Neuronal stem cell (in vitro differentiated cells): ENCODE measurements around the gene ATP9B.

Experiments
- DNase-seq: peaks from one replicate; pipeline ENCODE4 v3.0.0-alpha.2; 2013; ENCODE audit warnings: low spot score
- H2AFZ ChIP-seq: one replicate; pipeline ENCODE4 v1.6.1; 2013; ENCODE audit warnings: mild to moderate bottlenecking, low read length, inconsistent platforms
- H2AK5ac ChIP-seq: 2 replicates; pipeline ENCODE4 v1.6.1; 2013; ENCODE audit warnings: low read depth, mild to moderate bottlenecking, inconsistent platforms, low read length, moderate library complexity, mixed read lengths
- H2BK120ac ChIP-seq: 2 replicates; pipeline ENCODE4 v1.6.1; 2013; ENCODE audit warnings: low read depth, mild to moderate bottlenecking, inconsistent platforms, low read length, moderate library complexity, mixed read lengths
- H2BK12ac ChIP-seq: one replicate; pipeline ENCODE4 v1.6.1; 2013; ENCODE audit warnings: low read length, inconsistent platforms
- H2BK15ac ChIP-seq: 2 replicates; pipeline ENCODE4 v1.6.1; 2013; ENCODE audit warnings: mild to moderate bottlenecking, low read length, inconsistent platforms, mixed read lengths
- H2BK5ac ChIP-seq: one replicate; pipeline ENCODE4 v1.6.1; 2013; ENCODE audit warnings: inconsistent platforms, mild to moderate bottlenecking, low read length, moderate library complexity
- H3K14ac ChIP-seq: one replicate; pipeline ENCODE4 v1.6.1; 2013; ENCODE audit warnings: low read length, inconsistent platforms
- H3K18ac ChIP-seq: 2 replicates; pipeline ENCODE4 v1.6.1; 2013; ENCODE audit warnings: low read length, inconsistent platforms
- H3K23ac ChIP-seq: 2 replicates; pipeline ENCODE4 v1.6.1; 2013; ENCODE audit warnings: low read depth, mild to moderate bottlenecking, mixed read lengths, low read length, inconsistent platforms; ENCODE audit not compliant: poor library complexity
- H3K27ac ChIP-seq: replicated peaks from 3 replicates; pipeline ENCODE4 v1.5.1; 2013; ENCODE audit warnings: low read length, inconsistent platforms
- H3K27me3 ChIP-seq, 3 experiments: 2 replicates each; pipeline ENCODE4 v1.6.1; 2013; ENCODE audit warnings: low read length in 3 of 3, mild to moderate bottlenecking in 2 of 3, inconsistent platforms in 1 of 3, low read depth in 1 of 3, mixed read lengths in 1 of 3, moderate library complexity in 1 of 3; ENCODE audit not compliant: control insufficient read depth in 3 of 3, insufficient read depth in 3 of 3
- H3K36me3 ChIP-seq, 2 donors: replicated peaks in 1 of 2; 2 replicates each; pipeline ENCODE4 v1.6.1; 2013; ENCODE audit warnings: low read length in 2 of 2; ENCODE audit not compliant: control insufficient read depth in 2 of 2, insufficient read depth in 2 of 2
- H3K4ac ChIP-seq: 2 replicates; pipeline ENCODE4 v1.6.1; 2013; ENCODE audit warnings: inconsistent platforms, mild to moderate bottlenecking, low read length, moderate library complexity
- H3K4me1 ChIP-seq, 2 donors: 1 replicate in 1 of 2; 2 replicates in 1 of 2; pipeline ENCODE4 v1.6.1; 2013; ENCODE audit warnings: low read length in 2 of 2, low read depth in 1 of 2; ENCODE audit not compliant: control insufficient read depth in 2 of 2, insufficient read depth in 1 of 2
- H3K4me2 ChIP-seq: one replicate; pipeline ENCODE4 v1.6.1; 2013; ENCODE audit warnings: mild to moderate bottlenecking, low read length, inconsistent platforms; ENCODE audit not compliant: insufficient read depth, poor library complexity, severe bottlenecking
- H3K4me3 ChIP-seq, 2 donors: 2 replicates each; pipeline ENCODE4 v1.5.1; 2013; ENCODE audit warnings: low read length in 2 of 2, mild to moderate bottlenecking in 2 of 2, inconsistent platforms in 1 of 2, moderate library complexity in 1 of 2
- H3K79me1 ChIP-seq: one replicate; pipeline ENCODE4 v1.6.1; 2013; ENCODE audit warnings: low read depth, mild to moderate bottlenecking, inconsistent platforms, low read length, moderate library complexity
- H3K9ac ChIP-seq: one replicate; pipeline ENCODE4 v1.6.1; 2013; ENCODE audit warnings: mild to moderate bottlenecking, low read depth, low read length, inconsistent platforms; ENCODE audit not compliant: poor library complexity
- H3K9me3 ChIP-seq, 2 donors: replicated peaks in 1 of 2; 2 replicates each; pipeline versions ENCODE3 to v1.6.1; 2013; ENCODE audit warnings: low read length in 2 of 2, mild to moderate bottlenecking in 2 of 2, inconsistent platforms in 1 of 2, low read depth in 1 of 2, mixed read lengths in 1 of 2, moderate library complexity in 1 of 2; ENCODE audit not compliant: control insufficient read depth in 2 of 2, insufficient read depth in 1 of 2
- H4K8ac ChIP-seq: one replicate; pipeline ENCODE4 v1.6.1; 2013; ENCODE audit warnings: low read depth, mild to moderate bottlenecking, inconsistent platforms, low read length, moderate library complexity
- H4K91ac ChIP-seq: one replicate; pipeline ENCODE4 v1.6.1; 2013; ENCODE audit warnings: low read length, low read depth, mild to moderate bottlenecking, inconsistent platforms; ENCODE audit not compliant: poor library complexity
- WGBS, 2 donors: extraction: QIAGEN DNeasy Blood & Tissue Kit; methylation state at CpG; one replicate each; pipeline ENCODE4 v1.1.7; 2013; ENCODE audit warnings: missing lambda C conversion rate in 2 of 2, mixed read lengths in 1 of 2; ENCODE audit not compliant: insufficient read length in 2 of 2, insufficient replicate concordance in 1 of 2; ENCODE audit errors: extremely low coverage in 2 of 2; 5-methylcytosine and 5-hydroxymethylcytosine counted together

The ATP9B gene

DNA sequence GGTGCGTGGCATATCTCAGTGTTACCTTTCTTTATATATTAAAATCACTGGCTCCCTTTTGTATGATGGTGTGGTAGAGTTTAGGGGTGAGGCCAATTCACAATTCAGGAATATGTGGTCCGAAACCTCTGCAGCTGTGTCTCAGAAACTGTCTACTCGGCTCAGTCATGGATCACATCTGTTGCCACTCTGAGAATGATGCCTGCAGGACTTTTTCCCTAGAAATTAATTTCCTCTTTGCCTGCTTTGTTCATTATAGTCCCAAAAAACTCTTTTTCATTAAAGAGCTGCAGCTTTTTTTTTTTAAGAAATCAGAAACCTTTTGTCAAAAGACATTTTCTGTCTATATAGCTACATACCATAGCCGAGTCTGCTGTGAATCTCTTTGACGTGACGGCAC is 221.7 kb downstream of the ATP9B start:
- H3K27me3 ChIP-seq, result no peaks in the 10 kb centered on the region
- H2AK5ac ChIP-seq, result no peak overlapping the region
- H3K14ac ChIP-seq, result no peak overlapping the region
- no peak overlapping the region for H3K9ac ChIP-seq
- H2BK5ac ChIP-seq, result no peak overlapping the region
- no peak overlapping the region for H3K4ac ChIP-seq
- no CpG with 5 or more reads among the region's 6 CpGs for WGBS, 2 donors
- peaks cover 0 to 17% of the 10 kb centered on the region in 2 donors for H3K9me3 ChIP-seq
- H2BK120ac ChIP-seq, result no peak overlapping the region
- H3K4me2 ChIP-seq, result no peak overlapping the region
- no peak overlapping the region for H4K8ac ChIP-seq
- no peak overlapping the region for H2AFZ ChIP-seq
- H3K18ac ChIP-seq, result no peak overlapping the region
- H3K4me3 ChIP-seq, result no peak overlapping the region
- no peak for DNase-seq
- H3K4me1 ChIP-seq, result no peaks in the 10 kb centered on the region
- no peak overlapping the region for H4K91ac ChIP-seq
- H3K36me3 ChIP-seq, result peaks cover 3 to 21% of the 10 kb centered on the region in 2 donors
- no peak overlapping the region for H2BK12ac ChIP-seq
- no peak overlapping the region for H3K27ac ChIP-seq
- no peaks in the 10 kb centered on the region for H3K79me1 ChIP-seq
- H2BK15ac ChIP-seq, result no peak overlapping the region
- H3K23ac ChIP-seq, result no peak overlapping the region

DNA sequence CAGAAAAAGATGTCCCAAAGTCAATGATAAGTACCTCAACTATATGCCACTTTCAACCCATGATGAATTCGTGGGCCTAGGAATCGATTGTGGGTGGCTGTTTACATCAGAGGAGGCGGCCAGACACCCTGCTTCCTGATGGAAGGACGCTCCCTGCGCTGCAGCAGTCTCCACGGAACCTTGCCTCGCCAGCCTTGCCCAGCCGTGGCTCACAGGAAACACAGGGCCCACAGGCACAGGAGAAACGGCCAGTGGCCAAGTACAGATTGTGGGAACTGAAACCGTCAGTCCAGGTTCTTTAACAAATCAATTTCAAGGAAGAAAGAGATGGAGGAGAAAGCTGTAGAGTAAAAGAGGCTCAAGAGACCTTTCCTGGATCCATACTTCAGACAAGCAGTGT is 225.0 kb downstream of the ATP9B start:
- Histone ChIP-seq H3K14ac (no peak overlapping the region), H2BK120ac (no peak overlapping the region), H2BK5ac (no peak overlapping the region), H3K9ac (no peak overlapping the region), H3K4me1 (no peaks in the 10 kb centered on the region), H3K36me3 (peaks cover 5 to 23% of the 10 kb centered on the region in 2 donors), H3K4me3 (no peak overlapping the region), H3K9me3 (peaks cover 0 to 17% of the 10 kb centered on the region in 2 donors), H3K18ac (no peak overlapping the region), H3K23ac (no peak overlapping the region), H3K27me3 (no peaks in the 10 kb centered on the region), H3K4ac (no peak overlapping the region), H4K8ac (no peak overlapping the region), H2BK15ac (no peak overlapping the region), H2BK12ac (no peak overlapping the region), H3K79me1 (no peaks in the 10 kb centered on the region), H2AK5ac (no peak overlapping the region), H3K27ac (no peak overlapping the region), H4K91ac (no peak overlapping the region), H3K4me2 (no peak overlapping the region), H2AFZ (no peak overlapping the region)
- DNase-seq, result no peak
- no CpG with 5 or more reads among the region's 10 CpGs for WGBS, 2 donors

GRCh38 chr18:79299272-79299671 is 230.1 kb downstream of the ATP9B start:
- Histone ChIP-seq H4K91ac (no peak overlapping the region), H3K27me3 (no peaks in the 10 kb centered on the region), H3K23ac (no peak overlapping the region), H3K4ac (no peak overlapping the region), H3K18ac (no peak overlapping the region), H3K36me3 (peaks cover 5 to 19% of the 10 kb centered on the region in 2 donors), H2AK5ac (no peak overlapping the region), H4K8ac (no peak overlapping the region), H2BK120ac (no peak overlapping the region), H3K4me1 (no peaks in the 10 kb centered on the region), H3K79me1 (no peaks in the 10 kb centered on the region), H3K4me2 (no peak overlapping the region), H2BK5ac (no peak overlapping the region), H3K9me3 (no peaks in the 10 kb centered on the region), H2BK12ac (no peak overlapping the region), H3K4me3 (no peak overlapping the region), H3K14ac (no peak overlapping the region), H3K27ac (no peak overlapping the region), H3K9ac (no peak overlapping the region), H2BK15ac (no peak overlapping the region), H2AFZ (no peak overlapping the region)
- no peak for DNase-seq
- WGBS, 2 donors, result no CpG with 5 or more reads among the region's 2 CpGs

DNA sequence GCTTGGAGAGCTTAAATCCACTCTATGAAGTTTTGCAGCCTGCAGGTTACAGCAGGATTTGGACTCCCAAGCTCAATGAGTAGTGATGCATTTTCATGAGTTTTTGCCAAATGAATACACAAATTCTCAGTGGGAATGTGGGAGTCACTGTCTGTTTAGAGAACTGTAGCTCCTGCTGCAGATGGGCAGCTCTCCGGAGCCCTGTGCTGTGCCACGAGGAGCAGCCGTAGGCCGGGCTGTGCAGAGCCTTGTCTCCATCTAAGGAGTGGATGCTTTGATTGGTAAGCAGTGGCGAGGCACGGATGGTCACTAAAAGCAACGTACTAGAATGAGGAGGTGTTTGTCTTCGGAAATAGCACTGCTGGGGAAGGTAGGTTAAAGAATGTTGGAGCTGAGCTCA is 230.5 kb downstream of the ATP9B start:
- Histone ChIP-seq H2BK120ac (no peak overlapping the region), H3K79me1 (no peaks in the 10 kb centered on the region), H3K36me3 (peaks cover 7 to 20% of the 10 kb centered on the region in 2 donors), H2BK12ac (no peak overlapping the region), H2AK5ac (no peak overlapping the region), H3K23ac (no peak overlapping the region), H4K91ac (no peak overlapping the region), H2AFZ (no peak overlapping the region), H2BK15ac (no peak overlapping the region), H4K8ac (no peak overlapping the region), H3K4me1 (no peaks in the 10 kb centered on the region), H3K27me3 (no peaks in the 10 kb centered on the region), H3K27ac (no peak overlapping the region), H3K9ac (no peak overlapping the region), H3K4ac (no peak overlapping the region), H3K14ac (no peak overlapping the region), H3K18ac (no peak overlapping the region), H3K4me2 (no peak overlapping the region), H3K4me3 (no peak overlapping the region), H3K9me3 (no peaks in the 10 kb centered on the region), H2BK5ac (no peak overlapping the region)
- no peak for DNase-seq
- no CpG with 5 or more reads among the region's 8 CpGs for WGBS, 2 donors
